ENCODE measurements around the gene SRR. TPM values are rescaled to one million over a fixed set of nuclear protein-coding genes. Genes with fewer than 3 reads are reported as not detected.

Gene SRR
- total RNA-seq, 1 experiment from 2014 or later: 37.9 TPM

- Histone ChIP-seq H3K4me1 (ENCODE audit: insufficient read depth, low read length, poor library complexity, severe bottlenecking) (peaks cover 5% of the 10 kb centered on the region), H3K9me3 (ENCODE audit: low read depth, low read length, poor library complexity, severe bottlenecking) (no peaks in the 10 kb centered on the region), H3K36me3 (ENCODE audit: insufficient read depth, low read length, poor library complexity, severe bottlenecking) (peaks cover 32% of the 10 kb centered on the region), H3K4me3 (ENCODE audit: low read depth, low read length, poor library complexity, severe bottlenecking) (no peak overlapping the region), H3K27ac (ENCODE audit: low read depth, low read length, poor library complexity, severe bottlenecking) (no peak overlapping the region), H3K27me3 (replicated peaks; ENCODE audit: insufficient read depth, low read depth, low read length, poor library complexity) (no peaks in the 10 kb centered on the region)
- TF ChIP-seq, protein P1, sequence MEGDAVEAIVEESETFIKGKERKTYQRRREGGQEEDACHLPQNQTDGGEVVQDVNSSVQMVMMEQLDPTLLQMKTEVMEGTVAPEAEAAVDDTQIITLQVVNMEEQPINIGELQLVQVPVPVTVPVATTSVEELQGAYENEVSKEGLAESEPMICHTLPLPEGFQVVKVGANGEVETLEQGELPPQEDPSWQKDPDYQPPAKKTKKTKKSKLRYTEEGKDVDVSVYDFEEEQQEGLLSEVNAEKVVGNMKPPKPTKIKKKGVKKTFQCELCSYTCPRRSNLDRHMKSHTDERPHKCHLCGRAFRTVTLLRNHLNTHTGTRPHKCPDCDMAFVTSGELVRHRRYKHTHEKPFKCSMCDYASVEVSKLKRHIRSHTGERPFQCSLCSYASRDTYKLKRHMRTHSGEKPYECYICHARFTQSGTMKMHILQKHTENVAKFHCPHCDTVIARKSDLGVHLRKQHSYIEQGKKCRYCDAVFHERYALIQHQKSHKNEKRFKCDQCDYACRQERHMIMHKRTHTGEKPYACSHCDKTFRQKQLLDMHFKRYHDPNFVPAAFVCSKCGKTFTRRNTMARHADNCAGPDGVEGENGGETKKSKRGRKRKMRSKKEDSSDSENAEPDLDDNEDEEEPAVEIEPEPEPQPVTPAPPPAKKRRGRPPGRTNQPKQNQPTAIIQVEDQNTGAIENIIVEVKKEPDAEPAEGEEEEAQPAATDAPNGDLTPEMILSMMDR (conservative IDR thresholded peaks at IDR 0.05; ENCODE audit: low read depth, low read length): no peak
- no peak for TF ChIP-seq EZH2 (IDR thresholded peaks at IDR 0.05; ENCODE audit: borderline replicate concordance, low read depth, low read length, poor library complexity, severe bottlenecking)
- intact Hi-C loops (cut with micrococcal nuclease; ENCODE audit: unreplicated experiment): no loop called here
- DNase-seq (ENCODE audit: low spot score): no peak
- POLR2A ChIA-PET (ENCODE audit: low non-redundant PET): no interaction called here
- no TSS peak for BruUV-seq (replicated peaks)
- CTCF ChIA-PET: no interaction called here
These were observed 69.4 kb downstream of the SRR start for GRCh38 chr17:2373179-2373578.

Other genes with a start within 250 kb of the SRR start
- 0.84 and 1.5 TPM in 2 replicates for gene HIC1, start 248.8 kb upstream of the SRR start, total RNA-seq (2021)
- gene SMG6, start 165 bp upstream of the SRR start, total RNA-seq (2021): 36.1 and 38.4 TPM in 2 replicates
- gene TSR1, start 32.5 kb downstream of the SRR start, total RNA-seq (2021): 78.9 and 91.0 TPM in 2 replicates
- 81.2 and 95.0 TPM in 2 replicates for gene SGSM2, start 33.6 kb downstream of the SRR start, total RNA-seq (2021)
- 32.1 and 33.4 TPM in 2 replicates for gene MNT, start 97.1 kb downstream of the SRR start, total RNA-seq (2021)
- gene METTL16, start 207.9 kb downstream of the SRR start, total RNA-seq (2021): 50.8 and 51.3 TPM in 2 replicates

Data from A673 (cell line).